ENCODE data around the gene VRK1. TPM values are rescaled to one million over a fixed set of nuclear protein-coding genes. Genes with fewer than 3 reads are reported as not detected.

Gene VRK1
- polyA plus RNA-seq, 1 of the 3 experiments (the other 2 are of a cell fraction) = 9.1 TPM

- Histone ChIP-seq H4K20me1 (ENCODE audit: insufficient read depth) (no peaks in the 10 kb centered on the region), H3K27ac (ENCODE audit: low read depth in 2 of 2, low read length in 1 of 2) (no peak overlapping the region), H3K36me3 (replicated peaks in 1 of 2; ENCODE audit: control insufficient read depth in 1 of 2, insufficient read depth in 2 of 2, low read length in 1 of 2) (peaks cover 7 to 10% of the 10 kb centered on the region in 2 experiments), H3K79me2 (ENCODE audit: insufficient read depth) (no peaks in the 10 kb centered on the region), H3K9ac (no peak overlapping the region), H3K27me3 (ENCODE audit: insufficient read depth) (no peaks in the 10 kb centered on the region), H3K4me3 (ENCODE audit: low read depth in 2 of 2, low read length in 1 of 2) (no peak overlapping the region), H3K4me2 (no peak overlapping the region), H3K4me1 (ENCODE audit: control insufficient read depth in 1 of 2, insufficient read depth in 2 of 2, low read depth in 1 of 2, low read length in 1 of 2) (no peaks in the 10 kb centered on the region; a peak in 1 of 4 replicates), H2AFZ (ENCODE audit: low read depth) (no peak overlapping the region), H3K9me3 (no peaks in the 10 kb centered on the region), H3F3A (replicated peaks; ENCODE audit: insufficient read depth) (no peaks in the 10 kb centered on the region), H3K9me2 (no peaks in the 10 kb centered on the region)
- WGBS (ENCODE audit: low lambda C conversion rate) = 91% methylated on average over 3 of the region's 3 CpGs
- ChIA-PET CTCF (interaction anchor here (1.2 kb wide), 1 partner anchor 14 kb away, joined by 7 read pairs; no protein-coding TSS in a partner anchor), POLR2A (no interaction called here)
- DNase-seq = no peak
- TF ChIP-seq, protein P1, sequence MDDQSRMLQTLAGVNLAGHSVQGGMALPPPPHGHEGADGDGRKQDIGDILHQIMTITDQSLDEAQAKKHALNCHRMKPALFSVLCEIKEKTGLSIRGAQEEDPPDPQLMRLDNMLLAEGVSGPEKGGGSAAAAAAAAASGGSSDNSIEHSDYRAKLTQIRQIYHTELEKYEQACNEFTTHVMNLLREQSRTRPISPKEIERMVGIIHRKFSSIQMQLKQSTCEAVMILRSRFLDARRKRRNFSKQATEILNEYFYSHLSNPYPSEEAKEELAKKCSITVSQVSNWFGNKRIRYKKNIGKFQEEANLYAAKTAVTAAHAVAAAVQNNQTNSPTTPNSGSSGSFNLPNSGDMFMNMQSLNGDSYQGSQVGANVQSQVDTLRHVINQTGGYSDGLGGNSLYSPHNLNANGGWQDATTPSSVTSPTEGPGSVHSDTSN (IDR thresholded peaks at IDR 0.05) = no peak
- TF ChIP-seq, protein P2, sequence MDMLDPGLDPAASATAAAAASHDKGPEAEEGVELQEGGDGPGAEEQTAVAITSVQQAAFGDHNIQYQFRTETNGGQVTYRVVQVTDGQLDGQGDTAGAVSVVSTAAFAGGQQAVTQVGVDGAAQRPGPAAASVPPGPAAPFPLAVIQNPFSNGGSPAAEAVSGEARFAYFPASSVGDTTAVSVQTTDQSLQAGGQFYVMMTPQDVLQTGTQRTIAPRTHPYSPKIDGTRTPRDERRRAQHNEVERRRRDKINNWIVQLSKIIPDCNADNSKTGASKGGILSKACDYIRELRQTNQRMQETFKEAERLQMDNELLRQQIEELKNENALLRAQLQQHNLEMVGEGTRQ (IDR thresholded peaks at IDR 0.05; ENCODE audit: borderline replicate concordance, low read depth, low read length) = no peak
- TF ChIP-seq GABPA (IDR thresholded peaks at IDR 0.05; ENCODE audit: low read depth) (no peak), FOSL2 (IDR thresholded peaks at IDR 0.05; ENCODE audit: borderline replicate concordance, low read depth) (no peak)
- TF ChIP-seq, protein P3, sequence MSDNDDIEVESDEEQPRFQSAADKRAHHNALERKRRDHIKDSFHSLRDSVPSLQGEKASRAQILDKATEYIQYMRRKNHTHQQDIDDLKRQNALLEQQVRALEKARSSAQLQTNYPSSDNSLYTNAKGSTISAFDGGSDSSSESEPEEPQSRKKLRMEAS (IDR thresholded peaks at IDR 0.05; ENCODE audit: low read depth) = no peak
- TF ChIP-seq, protein P4, sequence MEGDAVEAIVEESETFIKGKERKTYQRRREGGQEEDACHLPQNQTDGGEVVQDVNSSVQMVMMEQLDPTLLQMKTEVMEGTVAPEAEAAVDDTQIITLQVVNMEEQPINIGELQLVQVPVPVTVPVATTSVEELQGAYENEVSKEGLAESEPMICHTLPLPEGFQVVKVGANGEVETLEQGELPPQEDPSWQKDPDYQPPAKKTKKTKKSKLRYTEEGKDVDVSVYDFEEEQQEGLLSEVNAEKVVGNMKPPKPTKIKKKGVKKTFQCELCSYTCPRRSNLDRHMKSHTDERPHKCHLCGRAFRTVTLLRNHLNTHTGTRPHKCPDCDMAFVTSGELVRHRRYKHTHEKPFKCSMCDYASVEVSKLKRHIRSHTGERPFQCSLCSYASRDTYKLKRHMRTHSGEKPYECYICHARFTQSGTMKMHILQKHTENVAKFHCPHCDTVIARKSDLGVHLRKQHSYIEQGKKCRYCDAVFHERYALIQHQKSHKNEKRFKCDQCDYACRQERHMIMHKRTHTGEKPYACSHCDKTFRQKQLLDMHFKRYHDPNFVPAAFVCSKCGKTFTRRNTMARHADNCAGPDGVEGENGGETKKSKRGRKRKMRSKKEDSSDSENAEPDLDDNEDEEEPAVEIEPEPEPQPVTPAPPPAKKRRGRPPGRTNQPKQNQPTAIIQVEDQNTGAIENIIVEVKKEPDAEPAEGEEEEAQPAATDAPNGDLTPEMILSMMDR (IDR thresholded peaks at IDR 0.05) = no peak
Measured at GRCh38 chr14:96867634-96868033, 70.5 kb downstream of the VRK1 start.

DNA sequence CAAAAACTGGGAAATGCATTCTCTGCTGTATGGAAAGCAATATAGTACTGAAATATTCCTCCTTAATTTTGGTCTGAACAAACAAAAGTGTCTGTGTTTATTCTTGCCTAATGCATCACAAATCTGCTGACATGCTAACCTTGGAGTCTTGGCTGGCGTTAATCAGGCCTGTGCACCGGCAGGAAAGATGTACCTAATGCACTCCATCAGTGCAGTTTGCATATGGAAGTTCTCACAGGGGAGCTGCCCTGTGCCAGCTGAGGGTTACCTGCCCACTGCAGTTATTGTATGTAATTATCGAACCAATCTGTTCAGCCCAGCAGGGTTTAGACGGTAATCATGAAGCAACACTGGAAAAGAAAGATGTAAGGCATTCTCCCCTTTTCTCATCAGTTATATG, 76.9 kb downstream of the VRK1 start:
- H3K36me3 ChIP-seq (replicated peaks in 1 of 2; ENCODE audit: control insufficient read depth in 1 of 2, insufficient read depth in 2 of 2, low read length in 1 of 2) = peaks cover 5 to 7% of the 10 kb centered on the region in 2 experiments
- no peaks in the 10 kb centered on the region for H3K9me3 ChIP-seq
- H3K79me2 ChIP-seq (ENCODE audit: insufficient read depth) = no peaks in the 10 kb centered on the region
- no peak overlapping the region for H3K27ac ChIP-seq (ENCODE audit: low read depth in 2 of 2, low read length in 1 of 2)
- POLR2A ChIA-PET = no interaction called here
- no peak overlapping the region for H3K9ac ChIP-seq
- H3K27me3 ChIP-seq (ENCODE audit: insufficient read depth) = no peaks in the 10 kb centered on the region
- no peaks in the 10 kb centered on the region; a peak in 1 of 4 replicates for H3K4me1 ChIP-seq (ENCODE audit: control insufficient read depth in 1 of 2, insufficient read depth in 2 of 2, low read depth in 1 of 2, low read length in 1 of 2)
- TF ChIP-seq NRF1 (IDR thresholded peaks at IDR 0.05; ENCODE audit: low read depth, low read length) = no peak
- TF ChIP-seq FOSL2 (IDR thresholded peaks at IDR 0.05; ENCODE audit: borderline replicate concordance, low read depth) = no peak
- 90% methylated on average over 2 of the region's 4 CpGs for WGBS (ENCODE audit: low lambda C conversion rate)
- no peak overlapping the region for H3K4me2 ChIP-seq
- no peak overlapping the region for H2AFZ ChIP-seq (ENCODE audit: low read depth)
- DNase-seq = no peak
- H4K20me1 ChIP-seq (ENCODE audit: insufficient read depth) = no peaks in the 10 kb centered on the region
- H3F3A ChIP-seq (replicated peaks; ENCODE audit: insufficient read depth) = no peaks in the 10 kb centered on the region
- no peaks in the 10 kb centered on the region for H3K9me2 ChIP-seq
- no peak overlapping the region for H3K4me3 ChIP-seq (ENCODE audit: low read depth in 2 of 2, low read length in 1 of 2)
- CTCF ChIA-PET = interaction anchor here (0.6 to 4.4 kb wide), 3 partner anchors 21 to 300 kb away, joined by 3 to 22 read pairs (median 3); no protein-coding TSS in a partner anchor

Data from SK-N-SH (cell line).